HepG2 (cell line): ENCODE measurements around the gene PDYN.

Experiments used
- ATF2 ChIP-seq: sonication (generic); formaldehyde crosslinking; IDR thresholded peaks from 2 replicates; pipeline ENCODE4 v1.4.0; 2020; ENCODE audit warnings: missing genetic modification reagents
- BHLHE40 ChIP-seq: IDR thresholded peaks from 2 replicates; pipeline ENCODE4 v1.6.1; 2011; ENCODE audit warnings: low read length, improper control_type of control experiment
- CTCF ChIP-seq: sonication (generic); formaldehyde crosslinking; IDR thresholded peaks from 2 replicates; pipeline ENCODE4 v1.5.0; 2020; ENCODE audit warnings: mild to moderate bottlenecking, missing genetic modification reagents, moderate library complexity
- ETV5 ChIP-seq: IDR thresholded peaks from 2 replicates; pipeline ENCODE4 v1.6.1; 2018; ENCODE audit warnings: missing biosample characterization, missing genetic modification reagents, inconsistent platforms, borderline replicate concordance
- HIVEP1 ChIP-seq: sonication (generic); formaldehyde crosslinking; IDR thresholded peaks from 2 replicates; pipeline ENCODE4 v1.4.0; 2020; ENCODE audit warnings: mild to moderate bottlenecking, missing genetic modification reagents
- IRF9 ChIP-seq: sonication (generic); formaldehyde crosslinking; IDR thresholded peaks from 2 replicates; pipeline ENCODE4 v1.8.0; 2022; ENCODE audit warnings: missing genetic modification reagents, mild to moderate bottlenecking, borderline replicate concordance
- MAX ChIP-seq: IDR thresholded peaks from 2 replicates; pipeline ENCODE4 v1.6.1; 2012; ENCODE audit warnings: inconsistent platforms
- PBX3 ChIP-seq: sonication (generic); formaldehyde crosslinking; IDR thresholded peaks from 2 replicates; pipeline ENCODE4 v1.8.1; 2023; ENCODE audit warnings: missing genetic modification reagents, inconsistent platforms, borderline replicate concordance
- RFX1 ChIP-seq: fragments of 450-650 bp; IDR thresholded peaks from 2 replicates; pipeline ENCODE4 v1.6.1; 2017
- RFX5 ChIP-seq: IDR thresholded peaks from 2 replicates; pipeline ENCODE4 v1.6.1; 2011; ENCODE audit warnings: low read depth, low read length, improper control_type of control experiment
- SALL2 ChIP-seq: sonication (generic); formaldehyde crosslinking; IDR thresholded peaks from 2 replicates; pipeline ENCODE4 v1.8.1; 2023; ENCODE audit warnings: mild to moderate bottlenecking, missing genetic modification reagents, inconsistent platforms
- U2AF1 ChIP-seq: fragments of 200-400 bp; formaldehyde crosslinking; optimal IDR thresholded peaks from 2 replicates; pipeline ENCODE3; 2017; ENCODE audit warnings: mild to moderate bottlenecking, low read depth, low read length
- XBP1 ChIP-seq: sonication (generic); formaldehyde crosslinking; IDR thresholded peaks from 2 replicates; pipeline ENCODE4 v1.5.0; 2020; ENCODE audit warnings: missing genetic modification reagents
- ZNF350 ChIP-seq: sonication (generic); formaldehyde crosslinking; IDR thresholded peaks from 2 replicates; pipeline ENCODE4 v1.4.0; 2020; ENCODE audit warnings: mild to moderate bottlenecking, low read depth, missing genetic modification reagents, borderline replicate concordance

GRCh38 chr20:1975291-1975690 lies 18.6 kb downstream of the PDYN start:
- TF ChIP-seq PBX3 (no peak), ZNF350 (CRISPR knock-in tag) (no peak), RFX1 (no peak), U2AF1 (no peak), SALL2 (CRISPR knock-in tag) (no peak), ETV5 (no peak), IRF9 (CRISPR knock-in tag) (no peak), XBP1 (CRISPR knock-in tag) (no peak), RFX5 (no peak), MAX (no peak), ATF2 (CRISPR knock-in tag) (no peak), CTCF (CRISPR knock-in tag) (no peak), HIVEP1 (CRISPR knock-in tag) (no peak), BHLHE40 (no peak)
